HL-60 (cell line): ENCODE data around the gene ENSA.

Experiments
- DNase-seq, 2 experiments: peaks; one replicate each; pipeline ENCODE4 v3.0.0-alpha.2; 2010 to 2020; ENCODE audit warnings: low read depth in 1 of 2, low spot score in 1 of 2
- H3K27ac ChIP-seq: fragments of 250-450 bp; sonication (Bioruptor Pico); replicated peaks from 2 replicates; pipeline ENCODE4 v1.5.1; 2020; ENCODE audit warnings: mild to moderate bottlenecking, moderate library complexity
- H3K27me3 ChIP-seq: fragments of 250-450 bp; sonication (Bioruptor Pico); 2 replicates; pipeline ENCODE4 v1.5.1; 2021; ENCODE audit warnings: mild to moderate bottlenecking, moderate library complexity; ENCODE audit not compliant: insufficient read depth, poor library complexity, severe bottlenecking
- H3K4me3 ChIP-seq: replicated peaks from 2 replicates; pipeline ENCODE4 v1.5.1; 2011; ENCODE audit warnings: mild to moderate bottlenecking, control low read depth, low read length; ENCODE audit not compliant: insufficient read depth
- CTCF ChIP-seq: IDR thresholded peaks from one replicate; pipeline ENCODE4 v1.5.1; 2011; ENCODE audit warnings: low read length, control low read depth, inconsistent platforms; ENCODE audit not compliant: insufficient read depth
- GABPA ChIP-seq: IDR thresholded peaks from 2 replicates; pipeline ENCODE4 v1.6.1; 2012; ENCODE audit warnings: low read depth
- POLR2AphosphoS5 ChIP-seq: IDR thresholded peaks from 2 replicates; pipeline ENCODE4 v1.6.1; 2012; ENCODE audit warnings: low read depth
- REST ChIP-seq: IDR thresholded peaks from 2 replicates; pipeline ENCODE4 v1.6.1; 2012; ENCODE audit warnings: low read depth; ENCODE audit not compliant: insufficient replicate concordance
- SPI1 ChIP-seq: IDR thresholded peaks from 2 replicates; pipeline ENCODE4 v1.6.1; 2012; ENCODE audit warnings: low read depth, mild to moderate bottlenecking, borderline replicate concordance
- long read RNA-seq: library from polyadenylated mRNA; unstranded; transcript quantifications from one replicate; pipeline ENCODE4 v2.0.0, GENCODE V29; 2020

Gene ENSA
- long read RNA-seq, transcript ENSA-214 (3 exons, 1,369 nt) = minor isoform, 18 of 209 reads
- long read RNA-seq, transcript ENSA-208 (4 exons, 2,085 nt) = minor isoform, 75 of 209 reads
- long read RNA-seq, transcript ENSA-201 (3 exons, 2,818 nt) = major isoform, 86 of 209 reads
- long read RNA-seq, partial matches to known transcripts = 1 of 209 reads
- long read RNA-seq, other reads (novel, unspliced or antisense) = 20 of 209 reads

- no peak for TF ChIP-seq CTCF
- TF ChIP-seq SPI1 = no peak
- TF ChIP-seq REST = peak; percentile 60
- peak; percentile 88 for TF ChIP-seq POLR2AphosphoS5
- peak within 1 kb of the TSS; percentile 94 for H3K27ac ChIP-seq
- H3K4me3 ChIP-seq = peak within 1 kb of the TSS; percentile 89
- peak; percentile 99 for DNase-seq
- H3K27me3 ChIP-seq = no peaks in the 10 kb centered on the region
Observed at GRCh38 chr1:150629115-150629928, at the start of gene ENSA. Gene ENSA (minus strand): TSS chr1:150629612. CDS start chr1:150629470, 142 bp downstream.

GRCh38 chr1:150678988-150679387 lies 49.6 kb upstream of the ENSA start:
- Histone ChIP-seq H3K4me3 (no peak overlapping the region), H3K27ac (no peak overlapping the region), H3K27me3 (no peaks in the 10 kb centered on the region)
- no peak for DNase-seq
- TF ChIP-seq SPI1 (no peak), CTCF (no peak), POLR2AphosphoS5 (no peak), GABPA (no peak), REST (no peak)

- Histone ChIP-seq H3K4me3 (no peak overlapping the region), H3K27me3 (no peaks in the 10 kb centered on the region), H3K27ac (no peak overlapping the region)
- no peak for DNase-seq
- TF ChIP-seq GABPA (no peak), SPI1 (no peak), CTCF (no peak), REST (no peak), POLR2AphosphoS5 (no peak)
Observed at GRCh38 chr1:150674881-150675280, 45.5 kb upstream of the ENSA start.
